ENCODE measurements around the gene CFAP20. TPM values are rescaled to one million over a fixed set of nuclear protein-coding genes. Genes with fewer than 3 reads are reported as not detected.

CFAP20 gene
- total RNA-seq, 1 experiment from 2014 or later, result 60.4 TPM

- no peaks in the 10 kb centered on the region; a peak in 1 of 5 replicates for H3K9me3 Mint-ChIP-seq
- H3K18ac ChIP-seq (ENCODE audit: insufficient read length, low read depth, low read length), result no peak overlapping the region
- no peak for TF ChIP-seq CTCF (conservative IDR thresholded peaks at IDR 0.05)
- no peak overlapping the region for H2BK5ac ChIP-seq (ENCODE audit: insufficient read length, low read length)
- H3K9me3 ChIP-seq (ENCODE audit: control insufficient read depth, low read depth, low read length), result no peaks in the 10 kb centered on the region
- no peaks in the 10 kb centered on the region for H3K79me1 ChIP-seq (ENCODE audit: insufficient read depth, low read depth, low read length, poor library complexity, severe bottlenecking)
- H3K4me3 Mint-ChIP-seq, result no peak overlapping the region
- H2AK5ac ChIP-seq (ENCODE audit: insufficient read length, low read length), result no peak overlapping the region
- peaks cover 12% of the 10 kb centered on the region for H3K27me3 Mint-ChIP-seq (ENCODE audit: low read depth)
- no peak for DNase-seq
- H3K4me1 ChIP-seq (ENCODE audit: insufficient read depth, low read length), result no peaks in the 10 kb centered on the region; the same call in 1 of the 2 replicates
- H3K79me2 ChIP-seq (ENCODE audit: insufficient read depth, low read length), result no peaks in the 10 kb centered on the region
- no peak overlapping the region for H4K5ac ChIP-seq (ENCODE audit: insufficient read length, low read depth, low read length)
- no peak overlapping the region for H2BK20ac ChIP-seq (ENCODE audit: low read depth, low read length, poor library complexity, severe bottlenecking)
- H3K4me2 ChIP-seq (ENCODE audit: insufficient read depth, insufficient read length, low read length), result no peak overlapping the region
- H3K14ac ChIP-seq (ENCODE audit: insufficient read depth, low read length), result no peak overlapping the region
- no peak overlapping the region for H3K4ac ChIP-seq (ENCODE audit: low read depth, low read length)
- H2BK12ac ChIP-seq (ENCODE audit: insufficient read length, low read depth, low read length), result no peak overlapping the region
- no peak overlapping the region for H4K91ac ChIP-seq (ENCODE audit: insufficient read length, low read depth, low read length)
- H2AFZ ChIP-seq (ENCODE audit: low read length), result no peak overlapping the region
- H3T11ph ChIP-seq (ENCODE audit: low read length), result no peak overlapping the region
- no peak overlapping the region for H3K27ac ChIP-seq (ENCODE audit: insufficient read length, low read depth, low read length)
- no CpG with 5 or more reads among the region's 6 CpGs for WGBS (ENCODE audit: extremely low coverage, insufficient read length, low lambda C conversion rate)
- H2BK120ac ChIP-seq (ENCODE audit: low read depth, low read length, poor library complexity, severe bottlenecking), result no peak overlapping the region
- H3K9ac ChIP-seq (ENCODE audit: extremely low read depth, insufficient read length, low read length), result no peak overlapping the region
- H3K4me1 Mint-ChIP-seq, result peaks cover 17 to 18% of the 10 kb centered on the region in 2 experiments
- H3K27me3 ChIP-seq (ENCODE audit: insufficient read depth, low read length), result no peaks in the 10 kb centered on the region
- H3K27ac Mint-ChIP-seq, result no peak overlapping the region
- no peak overlapping the region for H2BK15ac ChIP-seq (ENCODE audit: low read depth, low read length)
- no peaks in the 10 kb centered on the region for H3K23me2 ChIP-seq (ENCODE audit: insufficient read length, low read depth, low read length, poor library complexity, severe bottlenecking)
- no peaks in the 10 kb centered on the region for H4K20me1 ChIP-seq (ENCODE audit: control insufficient read depth, insufficient read depth, insufficient read length)
- no peak overlapping the region for H3K56ac ChIP-seq (ENCODE audit: insufficient read length, low read depth, low read length)
- H3K23ac ChIP-seq (ENCODE audit: insufficient read length, low read depth, low read length), result no peak overlapping the region
- H4K8ac ChIP-seq (replicated peaks; ENCODE audit: insufficient read length, low read depth, low read length), result no peak overlapping the region
- no peaks in the 10 kb centered on the region for H3K36me3 Mint-ChIP-seq (ENCODE audit: insufficient read depth in 1 of 3, low read depth in 3 of 3)
These were observed 44.5 kb downstream of the CFAP20 start for GRCh38 chr16:58084635-58085034.

All from H9 (cell line).